Endothelial cell of umbilical vein (primary cell): ENCODE data around the gene SEMA4F. TPM values are rescaled to one million over a fixed set of nuclear protein-coding genes. Genes with fewer than 3 reads are reported as not detected.

Experiments
- BruUV-seq: library from RNA; stranded (reverse); fragments of 400-500 nt; replicated peaks from 2 replicates; lab custom pipeline; 2021; lab: Mats Ljungman, UMichigan
- CTCF ChIA-PET: fragments of 300-600, 350-600 bp; sonication (Branson Sonifier 250); formaldehyde crosslinking; loops from one replicate; lab custom pipeline; 2021; ENCODE audit warnings: antibody characterized with exemption, inconsistent platforms; lab: Charles Lee
- POLR2A ChIA-PET: fragments of 300-600, 350-600 bp; sonication (Branson Sonifier 250); formaldehyde crosslinking; loops from one replicate; lab custom pipeline; 2021; ENCODE audit warnings: antibody characterized with exemption, inconsistent platforms; lab: Charles Lee
- DNase-seq: peaks from one replicate; pipeline ENCODE4 v3.0.0-alpha.2; 2011; ENCODE audit warnings: low read depth, low spot score
- FAIRE-seq: peaks from 2 replicates; lab custom pipeline; 2011; peaks lifted over from hg19 to GRCh38; lab: Jason Lieb, UNC
- H2AFZ ChIP-seq: 2 replicates; pipeline ENCODE4 v1.6.0; 2012; ENCODE audit warnings: low read depth, low read length, control low read depth, inconsistent platforms
- H3K27ac ChIP-seq: 2 replicates; pipeline ENCODE4 v1.5.1; 2011; ENCODE audit warnings: low read depth, mild to moderate bottlenecking, control low read depth, low read length, moderate library complexity; ENCODE audit not compliant: insufficient read depth
- H3K27me3 ChIP-seq, 2 experiments: 2 replicates each; pipeline versions ENCODE4 v1.6.0 to v1.6.1; 2011; ENCODE audit warnings: low read length in 2 of 2, mixed read lengths in 1 of 2; ENCODE audit not compliant: control insufficient read depth in 2 of 2, insufficient read depth in 2 of 2
- H3K36me3 ChIP-seq, 2 experiments: 2 replicates in 1 of 2; 3 replicates in 1 of 2; pipeline ENCODE4 v1.5.1; 2011; ENCODE audit warnings: low read length in 2 of 2, mild to moderate bottlenecking in 1 of 2, moderate library complexity in 1 of 2; ENCODE audit not compliant: control insufficient read depth in 2 of 2, insufficient read depth in 2 of 2; ENCODE audit errors: extremely low read depth in 1 of 2
- H3K4me1 ChIP-seq: 3 replicates; pipeline ENCODE4 v1.5.1; 2011; ENCODE audit warnings: mild to moderate bottlenecking, low read length; ENCODE audit not compliant: control insufficient read depth, insufficient read depth; ENCODE audit errors: extremely low read depth
- H3K4me2 ChIP-seq: 2 replicates; pipeline ENCODE4 v1.6.1; 2011; ENCODE audit warnings: low read length, control low read depth, mixed read lengths; ENCODE audit not compliant: insufficient read depth
- H3K4me3 ChIP-seq, 3 experiments: fragments of 200-600 bp in 1 of 3; sonication (generic), shearing (Covaris generic) in 1 of 3; replicated peaks in 1 of 3; 2 replicates each; pipeline ENCODE4 v1.5.1; 2011 to 2016; ENCODE audit warnings: control low read depth in 3 of 3, low read length in 3 of 3, mild to moderate bottlenecking in 2 of 3, inconsistent platforms in 1 of 3, low read depth in 1 of 3, moderate library complexity in 1 of 3; ENCODE audit not compliant: insufficient read depth in 1 of 3
- H3K79me2 ChIP-seq: 2 replicates; pipeline ENCODE4 v1.6.0; 2012; ENCODE audit warnings: low read length, inconsistent platforms; ENCODE audit not compliant: control insufficient read depth, insufficient read depth
- H3K9ac ChIP-seq: replicated peaks from 2 replicates; pipeline ENCODE3; 2011; ENCODE audit warnings: low read length, control low read depth; ENCODE audit not compliant: insufficient read depth; ENCODE audit errors: extremely low read depth
- H3K9me1 ChIP-seq: replicated peaks from 3 replicates; pipeline ENCODE4 v1.6.0; 2011; ENCODE audit warnings: mild to moderate bottlenecking, low read length; ENCODE audit not compliant: control insufficient read depth, insufficient read depth; ENCODE audit errors: extremely low read depth
- H3K9me3 ChIP-seq: replicated peaks from 2 replicates; pipeline ENCODE4 v1.5.1; 2012; ENCODE audit warnings: low read length, inconsistent platforms; ENCODE audit not compliant: control insufficient read depth, insufficient read depth
- H4K20me1 ChIP-seq: replicated peaks from 2 replicates; pipeline ENCODE3; 2011; ENCODE audit warnings: mild to moderate bottlenecking, low read length; ENCODE audit not compliant: control insufficient read depth, insufficient read depth; ENCODE audit errors: extremely low read depth
- CTCF ChIP-seq, 2 donors: IDR thresholded peaks; 1 replicate in 1 of 2; 2 replicates in 1 of 2; pipeline ENCODE4 v1.5.1; 2011; ENCODE audit warnings: low read length in 2 of 2, mild to moderate bottlenecking in 2 of 2, moderate library complexity in 2 of 2, control low read depth in 1 of 2, inconsistent platforms in 1 of 2, low read depth in 1 of 2; ENCODE audit not compliant: insufficient read depth in 1 of 2; ENCODE audit errors: extremely low read depth in 1 of 2
- EZH2 ChIP-seq: IDR thresholded peaks from 2 replicates; pipeline ENCODE4 v1.6.1; 2012; ENCODE audit warnings: borderline replicate concordance, low read depth, mild to moderate bottlenecking, moderate library complexity, low read length, inconsistent platforms; ENCODE audit not compliant: severe bottlenecking
- FOS ChIP-seq: IDR thresholded peaks from 2 replicates; pipeline ENCODE4 v1.6.1; 2011; ENCODE audit warnings: mild to moderate bottlenecking, low read length, moderate library complexity, borderline replicate concordance; ENCODE audit not compliant: insufficient read depth
- GATA2 ChIP-seq: IDR thresholded peaks from 2 replicates; pipeline ENCODE4 v1.7.0; 2011; ENCODE audit warnings: low read depth, mild to moderate bottlenecking, moderate library complexity, mixed read lengths, low read length; ENCODE audit not compliant: insufficient read length, insufficient read depth
- JUN ChIP-seq: IDR thresholded peaks from 2 replicates; pipeline ENCODE4 v1.6.1; 2011; ENCODE audit warnings: borderline replicate concordance, low read depth; ENCODE audit not compliant: insufficient read length, insufficient read depth
- MAX ChIP-seq: IDR thresholded peaks from 2 replicates; pipeline ENCODE4 v1.6.1; 2011; ENCODE audit not compliant: insufficient read depth, insufficient read length
- MYC ChIP-seq: IDR thresholded peaks from one replicate; pipeline ENCODE4 v1.6.1; 2011; ENCODE audit warnings: mild to moderate bottlenecking, low read depth, low read length
- POLR2A ChIP-seq: IDR thresholded peaks from 2 replicates; pipeline ENCODE4 v1.6.1; 2012; ENCODE audit warnings: low read depth, mild to moderate bottlenecking, control low read depth, low read length
- POLR2AphosphoS5 ChIP-seq: IDR thresholded peaks from 2 replicates; pipeline ENCODE4 v1.6.1; 2012; ENCODE audit warnings: low read depth, mild to moderate bottlenecking, control low read depth, low read length, moderate library complexity; ENCODE audit not compliant: insufficient read depth
- dilution Hi-C: fragments of 300-500 bp; cut with MboI; formaldehyde crosslinking; loops from one replicate; pipeline ENCODE4 v1.15.0; 2019; ENCODE audit warnings: low sequenced_read_pairs; ENCODE audit not compliant: extremely low pct_ligation_motif_present
- intact Hi-C: fragments of 100-400 bp; cut with micrococcal nuclease; formaldehyde crosslinking; loops from one replicate; pipeline ENCODE4 v1.10.0; 2022
- polyA plus RNA-seq, 4 experiments: library from polyadenylated mRNA; depleted of rRNA in 3 of 4; stranded (reverse) in 3 of 4; unstranded in 1 of 4; fragments of >200 nt; gene quantifications; 2 replicates each; pipeline versions ENCODE4 v1.2.1 to v1.2.3, GENCODE V29; 2011 to 2012; ENCODE audit warnings: missing spikeins in 1 of 4
- total RNA-seq: library from RNA; stranded (reverse); gene quantifications from 2 replicates; pipeline ENCODE4 v1.2.3, GENCODE V29; 2021

The SEMA4F gene
- total and polyA plus RNA-seq, 2 donors (not counting 3 experiments of a cell fraction or from before 2014, with no cell fraction given), result 5.3 to 6.0 TPM

- no peak for FAIRE-seq
- no peak overlapping the region for H3K4me2 ChIP-seq
- DNase-seq, result no peak
- TF ChIP-seq MAX, result no peak
- no peak for TF ChIP-seq CTCF (IDR thresholded peaks at IDR 0.05; ENCODE audit: extremely low read depth in 1 of 2, insufficient read depth in 1 of 2, low read depth in 1 of 2, low read length in 2 of 2)
- no peak for TF ChIP-seq GATA2
- no peak for TF ChIP-seq EZH2
- no peak for TF ChIP-seq JUN
- no peak for TF ChIP-seq POLR2AphosphoS5
- TF ChIP-seq FOS, result no peak
- no peak for TF ChIP-seq MYC
- TF ChIP-seq POLR2A, result no peak
- ChIA-PET CTCF (interaction anchor here (1.5 to 3.8 kb wide), 3 partner anchors 11 to 15 kb away, joined by 4 to 13 read pairs (median 5); no protein-coding TSS in a partner anchor), POLR2A (no interaction called here)
- no peak overlapping the region for H3K9ac ChIP-seq
- BruUV-seq, result no TSS peak
- H3K79me2 ChIP-seq, result no peaks in the 10 kb centered on the region
- H3K9me3 ChIP-seq, result no peaks in the 10 kb centered on the region
- no peaks in the 10 kb centered on the region for H3K4me1 ChIP-seq
- H3K27ac ChIP-seq, result no peak overlapping the region
- intact Hi-C loops (no loop called here), dilution Hi-C loops (no loop called here)
- no peaks in the 10 kb centered on the region for H3K9me1 ChIP-seq
- peaks cover 16 to 21% of the 10 kb centered on the region in 2 experiments for H3K27me3 ChIP-seq
- no peak overlapping the region for H3K4me3 ChIP-seq
- H2AFZ ChIP-seq, result no peak overlapping the region
- H3K36me3 ChIP-seq, result no peaks in the 10 kb centered on the region
- H4K20me1 ChIP-seq, result no peaks in the 10 kb centered on the region
Observed at GRCh38 chr2:74703373-74703772, 49.3 kb downstream of the SEMA4F start.
